Middle frontal gyrus (tissue), 1 donor: ENCODE results near the gene NKX6-1.

Source experiments
- DNase-seq: peaks from one replicate; pipeline ENCODE4 v3.0.0-alpha.2; 2015; ENCODE audit warnings: low spot score; ENCODE audit errors: extremely low spot score

Gene NKX6-1

DNA sequence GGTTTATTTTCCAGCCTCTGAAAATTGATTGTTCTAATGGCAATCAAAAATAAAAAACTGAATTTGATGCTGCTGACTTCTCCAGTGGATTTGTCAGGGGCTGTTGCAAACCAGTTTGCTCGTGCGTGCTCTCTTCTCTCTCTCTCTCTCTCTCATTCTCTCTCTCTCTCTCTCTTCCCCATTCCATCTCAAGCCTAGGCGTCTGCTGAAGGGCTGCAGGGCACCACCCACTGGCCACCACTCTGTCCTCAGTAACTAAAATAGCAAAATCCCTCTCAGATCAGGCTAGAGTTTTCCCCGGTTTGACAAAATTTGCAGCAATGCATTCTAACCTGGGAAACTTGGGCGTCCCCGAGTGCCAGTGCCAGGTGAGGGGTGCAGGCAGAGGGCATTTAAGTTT is 19.4 kb downstream of the NKX6-1 start:
- DNase-seq, result no peak

- no peak for DNase-seq
These were observed 21.4 kb downstream of the NKX6-1 start for GRCh38 chr4:84477738-84478137.

GRCh38 chr4:84474107-84474506 is 25.0 kb downstream of the NKX6-1 start:
- no peak for DNase-seq

DNA sequence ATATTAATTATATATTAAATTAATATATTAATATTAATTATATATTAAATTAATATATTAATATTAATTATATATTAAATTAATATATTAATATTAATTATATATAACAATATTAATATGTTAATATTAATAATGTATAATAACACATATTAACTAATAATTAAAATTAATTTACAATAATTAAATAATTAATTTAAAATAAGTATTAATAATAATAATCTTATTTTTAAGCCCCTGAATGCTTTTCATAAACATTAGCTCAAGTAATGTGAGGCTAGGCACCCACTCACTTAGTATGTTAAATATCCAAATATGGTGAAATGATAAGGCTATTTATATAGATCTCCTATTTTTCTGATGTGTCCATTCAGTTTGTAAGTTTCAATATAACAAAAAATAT is 26.9 kb downstream of the NKX6-1 start:
- DNase-seq, result no peak

DNA sequence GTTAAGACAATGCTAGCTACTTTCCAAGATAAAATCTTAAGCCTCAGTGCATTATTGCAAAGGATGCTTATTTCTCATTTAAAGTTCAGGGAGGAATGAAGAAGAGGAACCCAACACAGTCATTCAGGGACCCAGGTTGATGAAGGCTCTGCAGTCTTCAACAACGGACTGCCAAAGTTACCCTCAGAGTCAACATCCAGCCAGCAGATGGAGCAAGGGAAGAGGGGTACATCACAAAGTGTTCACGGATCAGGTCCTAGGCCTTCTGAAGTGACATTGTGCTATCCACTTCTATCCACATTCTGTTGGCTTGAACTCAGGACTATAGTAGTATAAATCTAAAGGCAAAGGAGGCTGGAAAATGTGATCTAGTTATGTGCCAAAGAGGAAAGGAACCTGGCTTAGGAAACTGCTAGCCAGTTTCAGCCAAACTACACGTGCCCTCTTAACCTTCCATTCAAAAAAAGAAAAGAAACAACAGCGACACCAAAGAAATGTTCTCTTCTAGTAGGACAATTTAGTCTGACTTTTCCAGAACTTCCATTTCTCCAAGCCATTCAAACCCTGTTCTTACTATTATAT is 28.8 kb downstream of the NKX6-1 start:
- DNase-seq, result no peak

DNA sequence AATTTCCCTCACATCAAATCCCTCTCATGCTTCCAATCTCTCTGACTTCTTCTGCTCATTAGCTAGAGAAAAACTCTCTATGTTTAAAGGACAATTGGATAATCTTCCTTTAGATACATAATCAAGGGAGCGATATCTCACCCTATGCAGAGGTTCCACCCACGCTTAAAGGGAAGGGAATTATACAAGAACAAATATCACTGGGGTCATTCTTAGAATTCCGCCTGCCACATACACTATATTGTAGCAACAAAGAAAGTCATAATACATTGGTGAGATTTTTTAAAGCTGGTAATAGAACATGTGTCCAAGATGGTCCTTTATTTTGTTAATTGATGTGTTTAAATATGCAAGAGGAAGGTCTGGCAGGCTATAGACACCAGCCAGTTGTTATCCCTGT is 31.5 kb downstream of the NKX6-1 start:
- DNase-seq, result no peak

DNA sequence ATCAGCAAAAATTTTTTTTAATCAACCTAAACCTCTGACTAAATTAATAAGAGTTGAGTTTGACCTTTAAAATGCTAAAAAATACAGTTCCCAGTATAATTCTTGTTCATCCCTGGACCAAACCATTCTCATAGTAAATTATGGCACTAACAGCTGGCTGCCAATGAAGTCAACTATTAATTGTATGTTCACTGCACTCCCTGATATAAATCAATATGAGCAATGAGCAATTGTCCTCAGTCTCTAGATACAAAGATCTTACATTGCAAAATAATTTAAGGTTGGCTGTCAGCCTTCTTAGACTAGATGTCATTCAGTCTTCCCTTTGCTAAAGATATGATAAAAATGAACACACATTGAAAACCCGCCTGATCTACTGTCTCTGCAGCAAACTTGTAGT is 39.3 kb downstream of the NKX6-1 start:
- DNase-seq, result no peak

GRCh38 chr4:84456157-84456556 is 42.9 kb downstream of the NKX6-1 start:
- no peak for DNase-seq

- DNase-seq, result no peak
These were observed 43.4 kb downstream of the NKX6-1 start for GRCh38 chr4:84455697-84456096.

DNA sequence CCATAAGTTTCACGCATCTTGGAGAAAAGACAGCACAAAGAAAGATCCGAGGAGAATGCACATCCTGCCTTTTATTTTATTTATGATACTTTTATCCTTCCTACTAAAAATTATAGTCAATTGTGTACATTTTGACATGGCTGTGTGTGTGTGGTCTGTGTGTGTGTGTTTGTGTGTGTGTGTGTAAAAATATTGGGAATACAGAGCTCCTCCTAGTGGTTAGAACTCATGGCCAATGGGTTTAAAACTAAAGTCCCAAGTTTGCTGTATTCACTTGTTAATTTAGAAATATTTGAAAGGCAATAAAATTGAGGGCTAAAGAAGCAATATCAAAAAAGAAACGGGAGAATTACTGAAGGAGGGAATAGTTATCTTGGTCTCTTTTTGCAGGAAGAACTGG is 47.5 kb downstream of the NKX6-1 start:
- DNase-seq, result no peak

- DNase-seq, result no peak
These were observed 55.6 kb downstream of the NKX6-1 start for GRCh38 chr4:84443523-84443922.

DNA sequence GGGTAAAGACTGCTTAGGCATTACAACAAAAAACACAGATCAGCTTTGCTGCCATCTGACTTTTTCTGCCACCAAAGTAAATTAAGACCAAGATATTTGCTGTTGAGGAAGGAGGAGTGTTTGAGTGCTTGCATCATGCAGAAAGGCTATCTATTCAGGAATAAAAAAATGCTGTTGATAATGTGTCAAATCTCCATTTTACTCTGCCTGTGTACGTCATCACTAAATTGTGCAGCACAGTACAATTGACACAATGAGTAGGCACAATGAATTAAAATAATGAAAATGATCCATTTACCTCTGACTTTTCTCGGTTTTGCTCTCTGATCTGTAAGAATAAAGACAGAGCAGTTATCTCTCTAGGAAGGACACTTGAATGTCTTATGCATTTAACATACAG is 56.3 kb downstream of the NKX6-1 start:
- no peak for DNase-seq
